ENCODE results near the gene PTPRQ.

PTPRQ gene

GRCh38 chr12:80607361-80608135 is 163.5 kb downstream of the PTPRQ start:
- DNase-seq = no peak
- TF ChIP-seq POLR2A (IDR thresholded peaks at IDR 0.05; ENCODE audit: low read length) (no peak), GATA1 (IDR thresholded peaks at IDR 0.05; ENCODE audit: low read depth, low read length) (no peak)

DNA sequence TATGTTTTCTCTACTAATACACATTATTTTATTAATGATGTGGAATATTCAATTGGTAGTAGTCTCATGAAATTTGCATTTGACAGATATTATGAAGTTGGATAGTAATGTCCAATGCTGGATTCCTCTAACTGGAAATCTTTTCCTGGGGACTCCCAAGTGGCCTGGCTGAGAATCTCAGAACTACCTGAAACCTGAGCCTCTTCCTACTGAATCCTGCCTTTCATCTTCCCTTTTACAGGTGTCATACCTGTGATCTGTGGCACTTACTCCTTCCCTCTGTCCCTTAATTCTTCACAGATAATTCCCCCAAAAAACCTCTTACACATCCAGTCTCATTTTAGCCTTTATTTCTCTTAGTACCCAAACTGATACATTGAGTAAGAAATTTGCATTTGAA is 173.7 kb downstream of the PTPRQ start:
- TF ChIP-seq GATA1 (IDR thresholded peaks at IDR 0.05; ENCODE audit: low read depth, low read length) = no peak
- no peak for TF ChIP-seq POLR2A (IDR thresholded peaks at IDR 0.05; ENCODE audit: low read length)
- DNase-seq = no peak

- TF ChIP-seq GATA1 (IDR thresholded peaks at IDR 0.05; ENCODE audit: low read depth, low read length) (no peak), POLR2A (IDR thresholded peaks at IDR 0.05; ENCODE audit: low read length) (no peak)
- no peak for DNase-seq
Observed at GRCh38 chr12:80620281-80620680, 176.2 kb downstream of the PTPRQ start.

DNA sequence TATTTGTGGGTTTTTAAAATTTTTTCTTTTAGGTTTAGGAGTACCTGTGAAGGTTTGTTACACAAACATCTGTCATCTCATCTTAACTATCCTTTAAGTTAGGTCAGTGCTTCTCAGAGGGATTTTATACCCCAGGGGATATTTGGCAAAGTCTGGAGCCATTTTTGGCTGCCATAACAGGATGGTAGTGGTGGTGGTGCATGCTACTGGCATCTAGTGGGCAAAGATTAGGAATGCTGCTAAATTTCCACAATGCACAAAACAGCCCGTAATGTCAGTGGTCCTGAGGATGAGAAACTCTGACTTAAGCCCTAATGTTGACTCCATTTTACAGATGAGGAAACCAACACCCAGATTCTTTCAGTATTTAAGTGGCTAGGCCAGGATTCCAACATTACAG is 178.2 kb downstream of the PTPRQ start:
- no peak for DNase-seq
- TF ChIP-seq GATA1 (IDR thresholded peaks at IDR 0.05; ENCODE audit: low read depth, low read length) (no peak), POLR2A (IDR thresholded peaks at IDR 0.05; ENCODE audit: low read length) (no peak)

- no peak for DNase-seq
- TF ChIP-seq GATA1 (IDR thresholded peaks at IDR 0.05; ENCODE audit: low read depth, low read length) (no peak), POLR2A (IDR thresholded peaks at IDR 0.05; ENCODE audit: low read length) (no peak)
Observed at GRCh38 chr12:80625051-80625450, 181.0 kb downstream of the PTPRQ start.

DNA sequence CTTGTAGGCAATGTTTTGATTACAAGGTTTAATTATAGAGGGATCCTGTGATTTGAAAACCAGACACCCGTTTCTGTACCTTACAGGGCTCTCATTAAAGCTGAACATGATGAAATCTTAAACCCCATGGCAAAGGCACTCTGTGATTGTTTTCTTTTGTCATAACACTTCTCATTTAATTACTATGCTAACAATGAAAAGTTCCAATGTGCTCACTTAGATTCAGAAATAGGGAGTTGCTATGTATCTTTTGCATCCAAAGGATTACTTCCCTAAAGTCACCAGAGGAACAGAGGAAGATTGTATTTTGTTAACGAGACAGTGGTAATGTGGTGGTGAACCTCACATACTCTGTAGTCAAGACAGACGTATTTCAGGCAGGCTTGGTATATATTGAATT is 181.9 kb downstream of the PTPRQ start:
- no peak for DNase-seq
- TF ChIP-seq GATA1 (IDR thresholded peaks at IDR 0.05; ENCODE audit: low read depth, low read length) (no peak), POLR2A (IDR thresholded peaks at IDR 0.05; ENCODE audit: low read length) (no peak)

GRCh38 chr12:80627782-80628181 is 183.7 kb downstream of the PTPRQ start:
- TF ChIP-seq POLR2A (IDR thresholded peaks at IDR 0.05; ENCODE audit: low read length) = no peak
- TF ChIP-seq GATA1 (IDR thresholded peaks at IDR 0.05; ENCODE audit: low read depth, low read length) = no peak
- no peak for DNase-seq

DNA sequence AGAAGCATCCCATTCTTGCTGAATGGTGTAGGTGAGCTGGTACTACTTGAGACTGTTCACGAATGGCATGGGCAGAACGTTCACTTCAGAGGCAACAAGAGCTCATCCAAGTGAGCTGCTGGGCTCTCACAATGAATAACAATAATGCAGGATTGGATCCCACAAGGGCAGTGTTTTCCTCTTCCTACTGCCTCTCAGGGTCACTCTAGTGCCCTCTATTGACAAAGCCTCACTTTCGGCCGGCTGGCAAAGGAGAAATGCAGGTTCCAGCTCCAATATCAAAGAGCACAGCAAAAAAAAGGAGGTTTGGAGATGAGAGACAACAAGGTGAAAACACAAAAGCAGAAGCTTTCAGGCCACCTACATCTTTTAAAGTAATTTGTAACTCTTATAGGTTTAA is 188.8 kb downstream of the PTPRQ start:
- DNase-seq = no peak
- TF ChIP-seq GATA1 (IDR thresholded peaks at IDR 0.05; ENCODE audit: low read depth, low read length) = no peak
- TF ChIP-seq POLR2A (IDR thresholded peaks at IDR 0.05; ENCODE audit: low read length) = no peak

GRCh38 chr12:80634903-80635302 is 190.9 kb downstream of the PTPRQ start:
- TF ChIP-seq POLR2A (IDR thresholded peaks at IDR 0.05; ENCODE audit: low read length) (no peak), GATA1 (IDR thresholded peaks at IDR 0.05; ENCODE audit: low read depth, low read length) (no peak)
- DNase-seq = no peak

- DNase-seq = no peak
- TF ChIP-seq GATA1 (IDR thresholded peaks at IDR 0.05; ENCODE audit: low read depth, low read length) (no peak), POLR2A (IDR thresholded peaks at IDR 0.05; ENCODE audit: low read length) (no peak)
Observed at GRCh38 chr12:80636832-80637231, 192.8 kb downstream of the PTPRQ start.

DNA sequence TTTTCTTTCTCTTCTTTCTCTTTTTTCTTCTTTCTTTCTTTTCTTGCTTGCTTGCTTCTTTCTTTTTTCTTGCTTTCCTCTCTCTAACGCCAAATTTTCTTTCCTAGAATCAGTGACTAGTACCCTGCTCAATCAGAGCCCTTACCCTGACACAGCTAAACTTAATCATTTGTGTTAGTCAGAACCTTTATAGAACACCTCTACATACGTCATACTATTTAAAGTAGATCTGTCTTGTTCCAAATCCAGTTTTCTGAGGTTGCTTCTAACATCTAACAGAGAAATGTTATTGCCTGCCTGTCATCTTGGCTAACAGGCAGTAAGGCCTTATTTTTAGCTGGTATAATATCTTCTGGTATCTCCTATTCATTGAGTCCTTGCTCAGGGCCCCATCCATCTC is 197.9 kb downstream of the PTPRQ start:
- no peak for DNase-seq
- TF ChIP-seq GATA1 (IDR thresholded peaks at IDR 0.05; ENCODE audit: low read depth, low read length) (no peak), POLR2A (IDR thresholded peaks at IDR 0.05; ENCODE audit: low read length) (no peak)

DNA sequence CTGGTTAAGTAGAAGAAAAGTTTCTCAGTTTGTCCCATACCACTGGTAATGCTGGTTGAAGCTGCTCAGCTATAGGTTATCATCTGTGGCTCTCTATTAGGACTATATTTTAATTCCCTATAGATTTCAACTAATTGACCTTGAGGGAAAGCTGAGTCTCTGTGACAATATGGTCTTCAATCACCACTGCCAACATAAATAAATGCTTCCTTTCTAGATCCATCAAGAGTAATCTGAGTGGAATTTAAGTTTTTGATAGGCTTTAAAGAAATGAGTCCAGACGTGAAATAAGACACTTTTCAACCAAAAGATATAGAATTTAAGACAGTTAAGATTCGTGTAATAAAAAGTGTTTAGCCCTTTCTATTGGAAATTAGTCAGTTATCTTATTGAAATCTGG is 199.9 kb downstream of the PTPRQ start:
- DNase-seq = no peak

GRCh38 chr12:80648881-80649280 is 204.8 kb downstream of the PTPRQ start:
- DNase-seq = no peak
- TF ChIP-seq POLR2A (IDR thresholded peaks at IDR 0.05; ENCODE audit: low read length) = no peak
- no peak for TF ChIP-seq GATA1 (IDR thresholded peaks at IDR 0.05; ENCODE audit: low read depth, low read length)

More for the DNA sequence above, 199.9 kb downstream of the PTPRQ start:
- TF ChIP-seq GATA1 (IDR thresholded peaks at IDR 0.05; ENCODE audit: low read depth, low read length) = no peak
- TF ChIP-seq POLR2A (IDR thresholded peaks at IDR 0.05; ENCODE audit: low read length) = no peak

- no peak for TF ChIP-seq GATA1 (IDR thresholded peaks at IDR 0.05; ENCODE audit: low read depth, low read length)
- TF ChIP-seq POLR2A (IDR thresholded peaks at IDR 0.05; ENCODE audit: low read length) = no peak
- DNase-seq = no peak
Observed at GRCh38 chr12:80655751-80656150, 211.7 kb downstream of the PTPRQ start.

DNA sequence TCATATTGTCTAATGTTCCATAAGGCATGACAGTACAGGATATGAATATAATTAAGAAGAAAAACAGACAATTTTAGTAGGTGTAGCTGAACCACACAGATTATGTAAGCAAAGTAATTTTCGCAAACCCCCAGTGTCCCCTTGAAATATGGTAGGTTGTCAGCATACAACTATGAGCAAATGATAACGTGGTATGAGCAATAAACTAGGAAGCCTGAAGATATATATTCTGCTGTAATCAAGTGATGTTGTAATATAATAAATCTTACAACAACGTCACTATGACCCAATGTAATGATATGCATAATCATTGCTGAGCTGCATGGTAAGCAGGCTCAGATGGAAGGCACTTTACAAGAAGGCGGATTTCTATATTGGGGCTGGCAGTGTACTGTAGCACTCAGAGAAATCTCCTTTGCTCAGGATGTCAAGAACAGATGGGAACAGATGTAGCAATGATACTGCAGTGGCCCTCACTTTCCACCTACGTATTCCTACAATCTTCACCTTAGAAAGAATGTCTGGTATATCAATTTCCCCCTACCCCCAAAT is 215.6 kb downstream of the PTPRQ start:
- no peak for DNase-seq

More for the DNA sequence above, 215.6 kb downstream of the PTPRQ start:
- TF ChIP-seq GATA1 (IDR thresholded peaks at IDR 0.05; ENCODE audit: low read depth, low read length) (no peak), POLR2A (IDR thresholded peaks at IDR 0.05; ENCODE audit: low read length) (no peak)
